GM12878 (cell line): ENCODE data around the gene CHRNE. TPM values are rescaled to one million over a fixed set of nuclear protein-coding genes. Genes with fewer than 3 reads are reported as not detected.

Source experiments
- BHLHE40 ChIP-seq, 2 experiments: fragments of 450-650 bp in 1 of 2; IDR thresholded peaks; 2 replicates each; pipeline ENCODE4 v1.6.1; 2011 to 2017; ENCODE audit warnings: low read depth in 2 of 2, borderline replicate concordance in 1 of 2, improper control_type of control experiment in 1 of 2, low read length in 1 of 2, mild to moderate bottlenecking in 1 of 2
- BMI1 ChIP-seq: fragments of 450-650 bp; IDR thresholded peaks from 2 replicates; pipeline ENCODE4 v1.6.1; 2016; ENCODE audit warnings: mild to moderate bottlenecking, moderate library complexity, borderline replicate concordance
- CBX3 ChIP-seq: fragments of 200-600 bp; sonication (generic); IDR thresholded peaks from 2 replicates; pipeline ENCODE4 v1.6.1; 2016; ENCODE audit warnings: low read depth, borderline replicate concordance
- CHD1 ChIP-seq: IDR thresholded peaks from 2 replicates; pipeline ENCODE4 v1.6.1; 2012; ENCODE audit warnings: low read depth, low read length, improper control_type of control experiment
- EED ChIP-seq: sonication (generic); IDR thresholded peaks from 2 replicates; pipeline ENCODE4 v1.6.1; 2016; ENCODE audit warnings: antibody characterized with exemption, low read depth
- EGR1 ChIP-seq, 2 experiments: IDR thresholded peaks; 1 replicate in 1 of 2; 2 replicates in 1 of 2; pipeline ENCODE4 v1.6.1; 2011 to 2012; ENCODE audit warnings: low read depth in 2 of 2, low read length in 2 of 2, borderline replicate concordance in 1 of 2, mild to moderate bottlenecking in 1 of 2, moderate library complexity in 1 of 2
- IKZF2 ChIP-seq, 2 experiments: fragments of 450-650 bp; IDR thresholded peaks; 2 replicates each; pipeline ENCODE4 v1.6.1; 2017; ENCODE audit warnings: mild to moderate bottlenecking in 2 of 2, moderate library complexity in 2 of 2
- KDM1A ChIP-seq: fragments of 200-600 bp; sonication (generic); IDR thresholded peaks from 2 replicates; pipeline ENCODE4 v1.6.1; 2016; ENCODE audit warnings: borderline replicate concordance
- MLLT1 ChIP-seq: fragments of 450-650 bp; IDR thresholded peaks from 2 replicates; pipeline ENCODE4 v1.6.1; 2016; ENCODE audit warnings: mild to moderate bottlenecking
- MXI1 ChIP-seq: fragments of 150-350 bp; IDR thresholded peaks from 2 replicates; pipeline ENCODE4 v1.6.1; 2011; ENCODE audit warnings: low read depth, mild to moderate bottlenecking, inconsistent platforms, low read length, improper control_type of control experiment
- NR2F1 ChIP-seq: fragments of 450-650 bp; conservative IDR thresholded peaks from 2 replicates; pipeline ENCODE4 v1.6.1; 2017; ENCODE audit warnings: mild to moderate bottlenecking
- PAX5 ChIP-seq: IDR thresholded peaks from 2 replicates; pipeline ENCODE4 v1.6.1; 2011; ENCODE audit warnings: low read depth, low read length, borderline replicate concordance
- PKNOX1 ChIP-seq: fragments of 450-650 bp; IDR thresholded peaks from 2 replicates; pipeline ENCODE4 v1.6.1; 2016; ENCODE audit warnings: mild to moderate bottlenecking
- POLR2AphosphoS2 ChIP-seq: IDR thresholded peaks from 2 replicates; pipeline ENCODE4 v1.6.1; 2011; ENCODE audit warnings: low read depth, mild to moderate bottlenecking, low read length, improper control_type of control experiment, moderate library complexity
- RAD51 ChIP-seq: fragments of 450-650 bp; IDR thresholded peaks from 2 replicates; pipeline ENCODE4 v1.6.1; 2016; ENCODE audit warnings: moderate library complexity, mild to moderate bottlenecking, inconsistent platforms
- SMAD5 ChIP-seq: IDR thresholded peaks from 2 replicates; pipeline ENCODE4 v1.6.1; 2016; ENCODE audit warnings: antibody characterized with exemption, low read depth
- SP1 ChIP-seq: IDR thresholded peaks from one replicate; pipeline ENCODE4 v1.6.1; 2011; ENCODE audit warnings: low read depth, low read length
- SREBF1 ChIP-seq: IDR thresholded peaks from 2 replicates; pipeline ENCODE4 v1.6.1; 2012; ENCODE audit warnings: mild to moderate bottlenecking, low read length
- SRF ChIP-seq, 2 experiments: IDR thresholded peaks; 2 replicates each; pipeline ENCODE4 v1.6.1; 2011; ENCODE audit warnings: low read depth in 2 of 2, low read length in 2 of 2, mild to moderate bottlenecking in 1 of 2, moderate library complexity in 1 of 2
- TBL1XR1 ChIP-seq: IDR thresholded peaks from 2 replicates; pipeline ENCODE4 v1.6.1; 2012; ENCODE audit warnings: low read depth, low read length, improper control_type of control experiment
- TCF7 ChIP-seq: IDR thresholded peaks from 2 replicates; pipeline ENCODE4 v1.6.1; 2014; ENCODE audit warnings: antibody characterized with exemption, borderline replicate concordance
- ZNF207 ChIP-seq: fragments of 450-650 bp; IDR thresholded peaks from 2 replicates; pipeline ENCODE4 v1.6.1; 2014; ENCODE audit warnings: antibody characterized with exemption, mild to moderate bottlenecking, borderline replicate concordance
- ZNF217 ChIP-seq: fragments of 450-650 bp; IDR thresholded peaks from 2 replicates; pipeline ENCODE4 v1.6.1; 2017; ENCODE audit warnings: antibody characterized with exemption, mild to moderate bottlenecking
- polyA plus RNA-seq, 11 experiments: library from polyadenylated mRNA; depleted of rRNA in 4 of 11; unstranded in 6 of 11; stranded (reverse) in 5 of 11; fragments of >200 nt; fragmentation: Nextera tagmentation in 4 of 11; fragmentation: Illumina TruSeq in 1 of 11; extraction: Ambion mirVana in 4 of 11; extraction: Trizol in 1 of 11; gene quantifications; 1 replicate in 1 of 11; 2 replicates in 10 of 11; pipeline versions ENCODE4 v1.2.1 to v1.2.3, GENCODE V29; 2011 to 2016; ENCODE audit warnings: inconsistent platforms in 2 of 11, missing spikeins in 2 of 11, low read depth in 1 of 11
- total RNA-seq, 4 experiments: library from RNA; depleted of rRNA in 3 of 4; stranded (reverse); fragments of >200 nt in 3 of 4; fragmentation: Illumina TruSeq in 1 of 4; extraction: Trizol in 1 of 4; gene quantifications; 2 replicates each; pipeline versions ENCODE4 v1.2.1 to v1.2.3, GENCODE V29; 2013 to 2021
- TF ChIP-seq, protein P1 (sequence below): fragments of 450-650 bp; IDR thresholded peaks from 2 replicates; pipeline ENCODE4 v1.6.1; 2018; ENCODE audit warnings: mild to moderate bottlenecking, low read depth, moderate library complexity; ENCODE audit not compliant: partially characterized antibody
- TF ChIP-seq, protein P2 (sequence below): IDR thresholded peaks from 2 replicates; pipeline ENCODE4 v1.6.1; 2011; ENCODE audit warnings: borderline replicate concordance, low read depth, mild to moderate bottlenecking, moderate library complexity, low read length; ENCODE audit not compliant: insufficient read depth, poor library complexity, severe bottlenecking

Gene CHRNE
- total and polyA plus RNA-seq, 10 of the 15 experiments (the other 5 are each of a cell fraction or from before 2014, with no cell fraction given) = 0.05 to 0.11 (median 0.08) TPM; not detected in 6

DNA sequence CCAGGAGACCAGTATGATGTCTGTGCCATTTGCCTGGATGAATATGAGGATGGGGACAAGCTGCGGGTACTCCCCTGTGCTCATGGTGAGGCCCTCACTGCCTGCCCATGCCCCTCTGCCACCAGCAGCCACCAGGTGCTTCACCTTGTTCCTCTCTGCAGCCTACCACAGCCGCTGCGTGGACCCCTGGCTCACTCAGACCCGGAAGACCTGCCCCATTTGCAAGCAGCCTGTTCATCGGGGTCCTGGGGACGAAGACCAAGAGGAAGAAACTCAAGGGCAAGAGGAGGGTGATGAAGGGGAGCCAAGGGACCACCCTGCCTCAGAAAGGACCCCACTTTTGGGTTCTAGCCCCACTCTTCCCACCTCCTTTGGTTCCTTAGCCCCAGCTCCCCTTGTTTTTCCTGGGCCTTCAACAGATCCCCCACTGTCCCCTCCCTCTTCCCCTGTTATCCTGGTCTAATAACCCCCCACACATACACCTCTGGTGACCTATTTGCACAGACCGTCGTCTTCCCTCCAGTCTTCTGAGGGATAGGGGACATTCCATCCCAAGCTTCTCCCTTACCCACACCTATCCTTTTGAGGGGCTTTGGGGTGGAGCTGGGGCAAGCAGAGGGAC lies 41.8 kb upstream of the CHRNE start (continued):
- TF ChIP-seq, protein P1, sequence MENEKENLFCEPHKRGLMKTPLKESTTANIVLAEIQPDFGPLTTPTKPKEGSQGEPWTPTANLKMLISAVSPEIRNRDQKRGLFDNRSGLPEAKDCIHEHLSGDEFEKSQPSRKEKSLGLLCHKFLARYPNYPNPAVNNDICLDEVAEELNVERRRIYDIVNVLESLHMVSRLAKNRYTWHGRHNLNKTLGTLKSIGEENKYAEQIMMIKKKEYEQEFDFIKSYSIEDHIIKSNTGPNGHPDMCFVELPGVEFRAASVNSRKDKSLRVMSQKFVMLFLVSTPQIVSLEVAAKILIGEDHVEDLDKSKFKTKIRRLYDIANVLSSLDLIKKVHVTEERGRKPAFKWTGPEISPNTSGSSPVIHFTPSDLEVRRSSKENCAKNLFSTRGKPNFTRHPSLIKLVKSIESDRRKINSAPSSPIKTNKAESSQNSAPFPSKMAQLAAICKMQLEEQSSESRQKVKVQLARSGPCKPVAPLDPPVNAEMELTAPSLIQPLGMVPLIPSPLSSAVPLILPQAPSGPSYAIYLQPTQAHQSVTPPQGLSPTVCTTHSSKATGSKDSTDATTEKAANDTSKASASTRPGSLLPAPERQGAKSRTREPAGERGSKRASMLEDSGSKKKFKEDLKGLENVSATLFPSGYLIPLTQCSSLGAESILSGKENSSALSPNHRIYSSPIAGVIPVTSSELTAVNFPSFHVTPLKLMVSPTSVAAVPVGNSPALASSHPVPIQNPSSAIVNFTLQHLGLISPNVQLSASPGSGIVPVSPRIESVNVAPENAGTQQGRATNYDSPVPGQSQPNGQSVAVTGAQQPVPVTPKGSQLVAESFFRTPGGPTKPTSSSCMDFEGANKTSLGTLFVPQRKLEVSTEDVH = no peak
- TF ChIP-seq PKNOX1 (no peak), KDM1A (no peak), MXI1 (no peak), SP1 (no peak), RAD51 (no peak), IKZF2 (IDR thresholded peaks at IDR 0.05) (no peak), EED (no peak), POLR2AphosphoS2 (peak; percentile 23; the same call in 1 of the 2 replicates), BMI1 (no peak), EGR1 (IDR thresholded peaks at IDR 0.05; ENCODE audit: borderline replicate concordance in 1 of 2, low read depth in 2 of 2, low read length in 2 of 2) (0 out of 3 replicates have a peak, but pooled peaks of 1 of the 2 experiments have one; percentile 40), SREBF1 (no peak), BHLHE40 (IDR thresholded peaks at IDR 0.05; ENCODE audit: borderline replicate concordance in 1 of 2, low read depth in 2 of 2, low read length in 1 of 2) (no peak), TCF7 (no peak), CBX3 (no peak), MLLT1 (no peak; the same call in 1 of the 2 replicates), ZNF207 (peak; percentile 67; the same call in 1 of the 2 replicates), SMAD5 (0 out of 2 replicates have a peak, but pooled peaks have one; percentile 31), ZNF217 (no peak), TBL1XR1 (peak; percentile 30; the same call in 1 of the 2 replicates), CHD1 (no peak), NR2F1 (no peak; the same call in 1 of the 2 replicates), PAX5 (peak; percentile 34; the same call in 1 of the 2 replicates), SRF (IDR thresholded peaks at IDR 0.05; ENCODE audit: low read depth in 2 of 2, low read length in 2 of 2) (peak in 1 of 2 experiments; percentile 8; a peak in 1 of 4 replicates)
- TF ChIP-seq, protein P2, sequence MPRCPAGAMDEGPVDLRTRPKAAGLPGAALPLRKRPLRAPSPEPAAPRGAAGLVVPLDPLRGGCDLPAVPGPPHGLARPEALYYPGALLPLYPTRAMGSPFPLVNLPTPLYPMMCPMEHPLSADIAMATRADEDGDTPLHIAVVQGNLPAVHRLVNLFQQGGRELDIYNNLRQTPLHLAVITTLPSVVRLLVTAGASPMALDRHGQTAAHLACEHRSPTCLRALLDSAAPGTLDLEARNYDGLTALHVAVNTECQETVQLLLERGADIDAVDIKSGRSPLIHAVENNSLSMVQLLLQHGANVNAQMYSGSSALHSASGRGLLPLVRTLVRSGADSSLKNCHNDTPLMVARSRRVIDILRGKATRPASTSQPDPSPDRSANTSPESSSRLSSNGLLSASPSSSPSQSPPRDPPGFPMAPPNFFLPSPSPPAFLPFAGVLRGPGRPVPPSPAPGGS = peak; percentile 93
